Measurements from ENCODE around the gene SLCO3A1. TPM values are rescaled to one million over a fixed set of nuclear protein-coding genes. Genes with fewer than 3 reads are reported as not detected.
A peak's percentile ranks its signal among the peaks of the same experiment; 100 is the strongest.

The SLCO3A1 gene
- total and polyA plus RNA-seq, 10 donors, result 7.5 to 79.5 (median 40.7) TPM

GRCh38 chr15:91915576-91915975, 62.1 kb downstream of the SLCO3A1 start:
- 87 to 92% (median 91%) methylated on average over 10 of the region's 10 CpGs for WGBS, 5 donors
- intact Hi-C loops (cut with DNase I; ENCODE audit: low total_unique reads), result no loop called here
- no peaks in the 10 kb centered on the region for H3K9me3 ChIP-seq
- H3K27ac ChIP-seq, result no peak overlapping the region
- TF ChIP-seq, protein P1, sequence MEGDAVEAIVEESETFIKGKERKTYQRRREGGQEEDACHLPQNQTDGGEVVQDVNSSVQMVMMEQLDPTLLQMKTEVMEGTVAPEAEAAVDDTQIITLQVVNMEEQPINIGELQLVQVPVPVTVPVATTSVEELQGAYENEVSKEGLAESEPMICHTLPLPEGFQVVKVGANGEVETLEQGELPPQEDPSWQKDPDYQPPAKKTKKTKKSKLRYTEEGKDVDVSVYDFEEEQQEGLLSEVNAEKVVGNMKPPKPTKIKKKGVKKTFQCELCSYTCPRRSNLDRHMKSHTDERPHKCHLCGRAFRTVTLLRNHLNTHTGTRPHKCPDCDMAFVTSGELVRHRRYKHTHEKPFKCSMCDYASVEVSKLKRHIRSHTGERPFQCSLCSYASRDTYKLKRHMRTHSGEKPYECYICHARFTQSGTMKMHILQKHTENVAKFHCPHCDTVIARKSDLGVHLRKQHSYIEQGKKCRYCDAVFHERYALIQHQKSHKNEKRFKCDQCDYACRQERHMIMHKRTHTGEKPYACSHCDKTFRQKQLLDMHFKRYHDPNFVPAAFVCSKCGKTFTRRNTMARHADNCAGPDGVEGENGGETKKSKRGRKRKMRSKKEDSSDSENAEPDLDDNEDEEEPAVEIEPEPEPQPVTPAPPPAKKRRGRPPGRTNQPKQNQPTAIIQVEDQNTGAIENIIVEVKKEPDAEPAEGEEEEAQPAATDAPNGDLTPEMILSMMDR (IDR thresholded peaks at IDR 0.05 in 8 of 11, conservative IDR thresholded peaks at IDR 0.05 in 3 of 11), result no peak
- TF ChIP-seq POLR2A (IDR thresholded peaks at IDR 0.05), result no peak
- no peak for TF ChIP-seq POLR2AphosphoS5 (IDR thresholded peaks at IDR 0.05)
- no peak for DNase-seq
- no peaks in the 10 kb centered on the region for H3K27me3 ChIP-seq (replicated peaks in 1 of 7)
- peaks cover 0 to 23% (median 7%) of the 10 kb centered on the region in 6 donors for H3K36me3 ChIP-seq
- no peak overlapping the region for H3K4me3 ChIP-seq
- H3K4me1 ChIP-seq, result peaks cover 0 to 55% (median 12%) of the 10 kb centered on the region in 6 donors

DNA sequence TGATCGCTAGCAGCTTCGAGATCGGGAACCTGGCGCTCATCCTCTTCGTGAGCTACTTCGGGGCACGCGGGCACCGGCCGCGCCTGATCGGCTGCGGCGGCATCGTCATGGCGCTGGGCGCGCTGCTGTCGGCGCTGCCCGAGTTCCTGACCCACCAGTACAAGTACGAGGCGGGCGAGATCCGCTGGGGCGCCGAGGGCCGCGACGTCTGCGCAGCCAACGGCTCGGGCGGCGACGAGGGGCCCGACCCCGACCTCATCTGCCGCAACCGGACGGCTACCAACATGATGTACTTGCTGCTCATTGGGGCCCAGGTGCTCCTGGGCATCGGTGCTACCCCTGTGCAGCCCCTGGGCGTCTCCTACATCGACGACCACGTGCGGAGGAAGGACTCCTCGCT, 62.5 kb downstream of the SLCO3A1 start:
- H3K4me3 ChIP-seq, result no peak overlapping the region
- no peaks in the 10 kb centered on the region for H3K27me3 ChIP-seq (replicated peaks in 1 of 7)
- no peak overlapping the region for H3K27ac ChIP-seq
- intact Hi-C loops (cut with DNase I; ENCODE audit: low total_unique reads), result no loop called here
- WGBS, 5 donors, result 96 to 98% (median 98%) methylated on average over 29 to 48 of the region's 48 CpGs
- H3K36me3 ChIP-seq, result peaks cover 0 to 20% (median 7%) of the 10 kb centered on the region in 6 donors
- peaks cover 0 to 60% (median 16%) of the 10 kb centered on the region in 6 donors for H3K4me1 ChIP-seq
- no peaks in the 10 kb centered on the region for H3K9me3 ChIP-seq
- DNase-seq, result peak; percentile 69
- peak in 1 of 3 donors; percentile 6 for TF ChIP-seq POLR2AphosphoS5 (IDR thresholded peaks at IDR 0.05)
- no peak for TF ChIP-seq POLR2A (IDR thresholded peaks at IDR 0.05)
- TF ChIP-seq, protein P1 (IDR thresholded peaks at IDR 0.05 in 8 of 11, conservative IDR thresholded peaks at IDR 0.05 in 3 of 11), result no peak

GRCh38 chr15:91917686-91918360, 64.3 kb downstream of the SLCO3A1 start:
- no peaks in the 10 kb centered on the region for H3K9me3 ChIP-seq
- H3K4me3 ChIP-seq, result no peak overlapping the region
- WGBS, 5 donors, result 81 to 97% (median 87%) methylated on average over 4 of the region's 4 CpGs
- H3K4me1 ChIP-seq, result peaks cover 0 to 60% (median 17%) of the 10 kb centered on the region in 6 donors
- peaks cover 0 to 20% (median 7%) of the 10 kb centered on the region in 6 donors for H3K36me3 ChIP-seq
- H3K27me3 ChIP-seq (replicated peaks in 1 of 7), result no peaks in the 10 kb centered on the region
- intact Hi-C loops (cut with DNase I; ENCODE audit: low total_unique reads), result no loop called here
- DNase-seq, result no peak
- TF ChIP-seq POLR2A (IDR thresholded peaks at IDR 0.05) (no peak), POLR2AphosphoS5 (IDR thresholded peaks at IDR 0.05) (no peak)
- TF ChIP-seq, protein P1 (IDR thresholded peaks at IDR 0.05 in 8 of 11, conservative IDR thresholded peaks at IDR 0.05 in 3 of 11), result no peak
- H3K27ac ChIP-seq, result peak overlapping the region in 3 of 8 donors; percentile 31 to 49 (median 44)

GRCh38 chr15:91919014-91919534, 65.6 kb downstream of the SLCO3A1 start:
- 93 to 96% (median 95%) methylated on average over 9 to 15 of the region's 15 CpGs for WGBS, 5 donors
- Histone ChIP-seq H3K27ac (peak overlapping the region in 3 of 8 donors; percentile 4 to 30 (median 21)), H3K4me3 (no peak overlapping the region), H3K36me3 (peaks cover 0 to 20% (median 7%) of the 10 kb centered on the region in 6 donors), H3K4me1 (peaks cover 0 to 63% (median 17%) of the 10 kb centered on the region in 6 donors), H3K27me3 (replicated peaks in 1 of 7) (no peaks in the 10 kb centered on the region), H3K9me3 (no peaks in the 10 kb centered on the region)
- DNase-seq, result no peak
- no peak for TF ChIP-seq POLR2A (IDR thresholded peaks at IDR 0.05)
- no peak for TF ChIP-seq POLR2AphosphoS5 (IDR thresholded peaks at IDR 0.05)
- TF ChIP-seq, protein P1 (IDR thresholded peaks at IDR 0.05 in 8 of 11, conservative IDR thresholded peaks at IDR 0.05 in 3 of 11), result no peak
- intact Hi-C loops (cut with DNase I; ENCODE audit: low total_unique reads), result no loop called here
